ENCODE results near the gene FARP1.

Gene FARP1

GRCh38 chr13:98299235-98299965 is 156.5 kb downstream of the FARP1 start:
- CTCF ChIA-PET, result no interaction called here
- TF ChIP-seq CTCF (IDR thresholded peaks at IDR 0.05; ENCODE audit: control extremely low read depth, extremely low read depth, low read depth, missing control alignments), result no peak
- no peak for DNase-seq (ENCODE audit: extremely low spot score)
- POLR2A ChIA-PET, result no interaction called here

GRCh38 chr13:98299966-98300350 is 157.1 kb downstream of the FARP1 start:
- TF ChIP-seq CTCF (IDR thresholded peaks at IDR 0.05; ENCODE audit: control extremely low read depth, extremely low read depth, low read depth, missing control alignments), result no peak
- ChIA-PET POLR2A (no interaction called here), CTCF (no interaction called here)
- no peak for DNase-seq (ENCODE audit: extremely low spot score)

- TF ChIP-seq CTCF (IDR thresholded peaks at IDR 0.05; ENCODE audit: control extremely low read depth, extremely low read depth, low read depth, missing control alignments), result no peak
- no peak for DNase-seq (ENCODE audit: extremely low spot score)
- POLR2A ChIA-PET, result no interaction called here
- CTCF ChIA-PET, result no interaction called here
These were observed 158.2 kb downstream of the FARP1 start for GRCh38 chr13:98300956-98301641.

- ChIA-PET POLR2A (no interaction called here), CTCF (no interaction called here)
- DNase-seq (ENCODE audit: extremely low spot score), result no peak
- TF ChIP-seq CTCF (IDR thresholded peaks at IDR 0.05; ENCODE audit: control extremely low read depth, extremely low read depth, low read depth, missing control alignments), result no peak
These were observed 158.8 kb downstream of the FARP1 start for GRCh38 chr13:98301721-98302120.

GRCh38 chr13:98303858-98304257 is 161.0 kb downstream of the FARP1 start:
- CTCF ChIA-PET, result interaction anchor here (1.1 kb wide), 1 partner anchor 11 kb away, joined by 3 read pairs; no protein-coding TSS in a partner anchor
- TF ChIP-seq CTCF (IDR thresholded peaks at IDR 0.05; ENCODE audit: control extremely low read depth, extremely low read depth, low read depth, missing control alignments), result no peak
- POLR2A ChIA-PET, result no interaction called here
- DNase-seq (ENCODE audit: extremely low spot score), result no peak

- TF ChIP-seq CTCF (IDR thresholded peaks at IDR 0.05; ENCODE audit: control extremely low read depth, extremely low read depth, low read depth, missing control alignments), result no peak
- CTCF ChIA-PET, result interaction anchor here (1.0 to 1.1 kb wide), 2 partner anchors 9 to 29 kb away, joined by 3 read pairs; no protein-coding TSS in a partner anchor
- POLR2A ChIA-PET, result no interaction called here
- no peak for DNase-seq (ENCODE audit: extremely low spot score)
These were observed 162.8 kb downstream of the FARP1 start for GRCh38 chr13:98305670-98306069.
